ENCODE measurements around the gene MYO1C.

The MYO1C gene

DNA sequence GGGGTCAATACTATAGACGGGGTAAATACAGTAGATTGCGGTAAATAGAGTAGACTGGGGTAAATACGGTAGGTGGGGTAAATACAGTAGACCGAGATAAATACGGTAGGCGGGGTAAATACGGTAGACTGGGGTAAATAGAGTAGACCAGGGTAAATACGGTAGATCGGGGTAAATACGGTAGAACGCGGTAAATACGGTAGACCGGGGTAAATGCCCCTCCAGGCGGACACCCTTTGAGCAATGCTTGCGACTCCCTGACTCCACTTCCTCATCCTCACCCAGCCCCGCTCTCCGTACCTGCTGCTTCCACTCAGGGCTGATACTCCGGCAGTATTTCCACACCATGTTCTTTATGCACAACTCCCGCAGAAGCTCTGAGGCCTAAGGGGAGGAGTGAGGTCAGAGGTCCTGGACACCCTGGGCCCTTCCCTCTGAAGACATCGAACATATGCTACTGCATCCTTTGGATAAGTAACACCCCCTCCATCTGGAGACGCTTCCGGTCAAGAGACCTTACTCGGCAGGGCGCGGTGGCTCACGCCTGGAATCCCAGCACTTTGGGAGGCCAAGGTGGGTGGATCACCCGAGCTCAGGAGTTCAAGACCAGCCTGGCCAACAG is 23.1 kb downstream of the MYO1C start:
- no peak overlapping the region for H3K4me3 ChIP-seq (ENCODE audit: low read depth, low read length)
- TF ChIP-seq, protein P1, sequence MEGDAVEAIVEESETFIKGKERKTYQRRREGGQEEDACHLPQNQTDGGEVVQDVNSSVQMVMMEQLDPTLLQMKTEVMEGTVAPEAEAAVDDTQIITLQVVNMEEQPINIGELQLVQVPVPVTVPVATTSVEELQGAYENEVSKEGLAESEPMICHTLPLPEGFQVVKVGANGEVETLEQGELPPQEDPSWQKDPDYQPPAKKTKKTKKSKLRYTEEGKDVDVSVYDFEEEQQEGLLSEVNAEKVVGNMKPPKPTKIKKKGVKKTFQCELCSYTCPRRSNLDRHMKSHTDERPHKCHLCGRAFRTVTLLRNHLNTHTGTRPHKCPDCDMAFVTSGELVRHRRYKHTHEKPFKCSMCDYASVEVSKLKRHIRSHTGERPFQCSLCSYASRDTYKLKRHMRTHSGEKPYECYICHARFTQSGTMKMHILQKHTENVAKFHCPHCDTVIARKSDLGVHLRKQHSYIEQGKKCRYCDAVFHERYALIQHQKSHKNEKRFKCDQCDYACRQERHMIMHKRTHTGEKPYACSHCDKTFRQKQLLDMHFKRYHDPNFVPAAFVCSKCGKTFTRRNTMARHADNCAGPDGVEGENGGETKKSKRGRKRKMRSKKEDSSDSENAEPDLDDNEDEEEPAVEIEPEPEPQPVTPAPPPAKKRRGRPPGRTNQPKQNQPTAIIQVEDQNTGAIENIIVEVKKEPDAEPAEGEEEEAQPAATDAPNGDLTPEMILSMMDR (IDR thresholded peaks at IDR 0.05; ENCODE audit: borderline replicate concordance, insufficient read depth, low read depth, low read length) = no peak

DNA sequence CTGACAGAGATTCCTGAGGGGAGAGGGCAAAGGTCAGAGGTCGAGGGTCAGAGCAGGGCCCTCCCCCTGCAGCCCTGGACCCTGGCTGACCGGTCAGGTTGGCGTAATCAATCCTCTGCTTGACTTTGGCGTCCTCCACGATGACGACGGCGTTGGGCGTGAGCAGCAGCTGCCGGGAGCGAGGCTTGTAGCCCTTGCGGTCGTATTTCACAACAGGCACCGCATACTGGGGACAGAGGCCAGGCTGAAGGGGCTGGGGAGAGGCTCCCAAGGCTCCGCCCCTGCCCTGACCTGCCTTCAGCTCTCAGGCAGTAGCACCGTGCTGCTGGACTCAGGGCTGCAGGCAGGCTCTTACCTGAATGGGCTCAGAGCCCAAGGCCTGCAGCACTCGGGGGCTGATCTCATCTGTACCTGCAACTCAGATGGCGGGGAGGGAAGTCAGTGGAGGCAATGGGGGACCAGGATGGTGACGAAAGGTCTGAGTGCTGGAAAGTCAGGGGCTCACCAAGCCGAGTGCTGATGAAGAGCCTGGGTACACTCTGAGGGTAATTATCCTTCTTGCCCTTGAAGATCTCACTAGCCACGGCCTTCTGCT is 24.5 kb downstream of the MYO1C start:
- TF ChIP-seq, protein P1 (IDR thresholded peaks at IDR 0.05; ENCODE audit: borderline replicate concordance, insufficient read depth, low read depth, low read length) = no peak
- no peak overlapping the region for H3K4me3 ChIP-seq (ENCODE audit: low read depth, low read length)

DNA sequence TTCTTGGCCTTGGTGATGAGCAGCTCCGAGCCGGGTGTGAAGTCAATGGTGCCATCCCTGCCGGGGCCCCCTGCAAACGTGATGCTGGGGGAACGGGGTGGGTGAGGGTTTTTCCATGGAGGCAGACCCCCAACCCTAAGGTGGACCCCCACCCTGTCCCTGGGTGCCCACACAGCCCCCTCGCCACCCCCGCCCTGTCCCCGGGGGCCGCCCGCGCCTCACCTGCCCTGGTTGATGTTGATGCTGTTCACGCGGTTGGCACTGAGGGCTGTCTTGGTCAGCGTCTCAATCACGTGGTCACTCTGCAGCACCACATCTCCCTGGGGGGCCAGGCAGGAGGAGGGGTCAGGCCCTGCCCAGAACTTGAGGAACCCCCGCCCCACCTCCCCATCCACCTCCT is 25.2 kb downstream of the MYO1C start:
- no peak overlapping the region for H3K4me3 ChIP-seq (ENCODE audit: low read depth, low read length)
- TF ChIP-seq, protein P1 (IDR thresholded peaks at IDR 0.05; ENCODE audit: borderline replicate concordance, insufficient read depth, low read depth, low read length) = no peak

DNA sequence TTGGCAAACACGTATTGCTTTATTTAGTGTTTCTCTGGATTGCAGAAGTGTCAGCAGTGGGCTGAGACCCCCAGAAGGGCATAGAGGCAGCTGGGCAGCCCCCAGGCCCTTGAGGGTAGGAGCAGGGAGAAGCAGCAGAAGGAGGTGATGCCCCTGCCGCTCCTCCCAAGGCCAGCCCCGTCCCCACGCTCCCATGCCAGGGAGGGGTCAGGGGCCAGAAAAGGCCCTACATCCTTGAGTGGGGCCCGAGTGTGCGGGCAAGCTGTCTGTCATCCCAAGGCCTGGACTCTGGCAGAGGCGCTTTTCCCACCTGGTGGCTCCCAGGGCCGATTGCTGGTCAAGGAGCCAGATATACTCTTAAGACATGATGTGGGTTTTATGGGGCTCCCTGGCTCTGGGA is 28.3 kb downstream of the MYO1C start:
- TF ChIP-seq, protein P1 (IDR thresholded peaks at IDR 0.05; ENCODE audit: borderline replicate concordance, insufficient read depth, low read depth, low read length) = no peak
- no peak overlapping the region for H3K4me3 ChIP-seq (ENCODE audit: low read depth, low read length)

DNA sequence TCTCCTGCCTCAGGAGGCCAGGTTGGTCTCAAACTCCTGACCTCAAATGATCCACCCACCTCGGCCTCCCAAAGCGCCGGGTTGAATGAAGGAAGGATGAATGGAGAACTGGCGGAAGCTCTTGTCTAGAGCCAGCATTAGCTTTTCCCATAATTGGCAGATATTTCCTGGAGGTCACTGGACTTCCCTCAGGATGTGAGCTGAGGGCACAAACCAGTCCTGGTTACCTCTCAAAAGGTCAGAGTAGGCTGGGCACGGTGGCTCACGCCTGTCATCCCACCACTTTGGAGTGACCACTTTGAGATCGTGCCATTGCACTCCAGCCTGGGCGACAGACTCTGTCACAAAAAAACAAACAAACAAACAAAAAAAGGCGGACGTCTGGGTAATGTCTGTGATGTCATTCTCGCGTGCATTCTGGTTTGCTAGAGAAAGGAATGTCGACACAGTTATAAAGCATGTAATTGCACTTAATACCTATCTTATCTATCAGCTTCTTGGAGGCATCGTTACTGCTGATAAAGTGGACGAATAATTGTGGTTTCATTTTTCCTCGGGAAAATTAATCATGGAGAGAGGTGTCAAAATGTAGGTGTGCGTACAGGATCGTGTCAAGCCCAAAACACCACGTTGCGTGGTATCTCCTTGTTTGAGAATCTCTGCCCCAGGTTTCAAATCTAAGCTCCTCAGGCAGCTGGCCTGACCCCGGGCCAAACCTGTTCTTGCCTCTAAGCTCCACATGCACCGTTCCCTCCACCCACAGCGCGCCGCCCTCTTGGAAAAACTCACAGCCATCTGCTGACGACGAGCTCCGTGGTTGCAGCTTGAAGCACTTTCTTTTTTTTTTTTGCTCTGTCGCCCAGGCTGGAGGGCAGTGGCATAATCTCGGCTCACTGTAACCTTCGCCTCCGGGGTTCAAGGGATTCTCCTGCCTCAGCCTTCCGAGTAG is 30.0 kb downstream of the MYO1C start:
- no peak overlapping the region for H3K4me3 ChIP-seq (ENCODE audit: low read depth, low read length)
- TF ChIP-seq, protein P1 (IDR thresholded peaks at IDR 0.05; ENCODE audit: borderline replicate concordance, insufficient read depth, low read depth, low read length) = no peak

DNA sequence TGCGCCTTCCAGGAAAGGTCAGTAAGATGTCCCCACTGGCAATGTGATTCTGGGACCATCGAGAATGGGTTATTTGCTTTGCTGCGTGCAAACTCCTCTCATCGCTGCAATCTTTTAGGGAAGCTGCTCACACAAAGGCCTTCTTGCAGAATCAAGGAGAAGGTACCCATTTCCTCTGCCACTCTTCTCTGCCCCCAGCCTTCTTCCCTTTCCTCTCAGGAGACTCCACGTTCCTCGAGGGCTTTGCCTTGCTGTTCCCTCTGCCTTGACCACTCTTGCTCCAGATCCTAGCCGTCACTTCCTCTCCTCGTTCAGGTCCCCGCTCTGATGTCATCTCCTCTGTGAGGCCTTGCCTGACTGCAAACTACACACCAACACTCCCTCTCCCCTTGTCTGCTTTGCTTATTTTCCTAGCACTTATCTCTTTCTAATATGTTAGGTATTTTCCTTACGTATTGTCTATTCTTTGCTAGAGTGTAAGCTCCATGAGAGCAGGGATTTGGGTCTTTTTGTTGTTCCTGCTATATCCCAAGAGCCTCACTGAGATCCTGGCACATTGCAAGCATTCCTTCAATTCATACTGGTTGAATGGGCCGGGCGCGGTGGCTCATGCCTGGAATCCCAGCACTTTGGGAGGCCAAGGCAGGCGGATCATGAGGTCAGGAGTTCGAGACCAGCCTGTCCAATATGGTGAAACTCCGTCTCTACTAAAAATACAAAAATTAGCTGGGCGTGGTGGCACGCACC is 31.1 kb downstream of the MYO1C start:
- no peak overlapping the region for H3K4me3 ChIP-seq (ENCODE audit: low read depth, low read length)
- TF ChIP-seq, protein P1 (IDR thresholded peaks at IDR 0.05; ENCODE audit: borderline replicate concordance, insufficient read depth, low read depth, low read length) = no peak

All from GM12875 (cell line).